Measurements from ENCODE around the gene MYO5B.

- TF ChIP-seq CTCF (IDR thresholded peaks at IDR 0.05) (no peak), EP300 (IDR thresholded peaks at IDR 0.05) (no peak)
Observed at GRCh38 chr18:49778826-49779465, 416.0 kb downstream of the MYO5B start.

Data from esophagus muscularis mucosa (tissue), 3 donors.